ENCODE data around the gene SLC19A1. TPM values are rescaled to one million over a fixed set of nuclear protein-coding genes. Genes with fewer than 3 reads are reported as not detected.

SLC19A1 gene
- total RNA-seq, 1 experiment from 2014 or later: 16.7 TPM

GRCh38 chr21:45479691-45480675 is 62.3 kb downstream of the SLC19A1 start:
- DNase-seq (ENCODE audit: low read depth): no peak

- no peak for DNase-seq (ENCODE audit: low read depth)
Observed at GRCh38 chr21:45478816-45479669, 63.2 kb downstream of the SLC19A1 start.

GRCh38 chr21:45478115-45478801 is 64.0 kb downstream of the SLC19A1 start:
- DNase-seq (ENCODE audit: low read depth): no peak

GRCh38 chr21:45477176-45478114 is 64.8 kb downstream of the SLC19A1 start:
- DNase-seq (ENCODE audit: low read depth): no peak

GRCh38 chr21:45476582-45476981 is 65.7 kb downstream of the SLC19A1 start:
- no peak for DNase-seq (ENCODE audit: low read depth)

- no peak for DNase-seq (ENCODE audit: low read depth)
Observed at GRCh38 chr21:45475797-45476570, 66.3 kb downstream of the SLC19A1 start.

- DNase-seq (ENCODE audit: low read depth): no peak
Observed at GRCh38 chr21:45475004-45475685, 67.1 kb downstream of the SLC19A1 start.

- DNase-seq (ENCODE audit: low read depth): no peak
Observed at GRCh38 chr21:45474323-45474950, 67.8 kb downstream of the SLC19A1 start.

- no peak for DNase-seq (ENCODE audit: low read depth)
Observed at GRCh38 chr21:45473496-45474322, 68.5 kb downstream of the SLC19A1 start.

GRCh38 chr21:45472445-45473365 is 69.5 kb downstream of the SLC19A1 start:
- no peak for DNase-seq (ENCODE audit: low read depth)

- DNase-seq (ENCODE audit: low read depth): no peak
Observed at GRCh38 chr21:45471525-45472221, 70.6 kb downstream of the SLC19A1 start.

GRCh38 chr21:45470773-45471524 is 71.3 kb downstream of the SLC19A1 start:
- DNase-seq (ENCODE audit: low read depth): peak; percentile 90

GRCh38 chr21:45470087-45470515 is 72.1 kb downstream of the SLC19A1 start:
- peak; percentile 83 for DNase-seq (ENCODE audit: low read depth)

- no peak for DNase-seq (ENCODE audit: low read depth)
Observed at GRCh38 chr21:45469273-45470086, 72.8 kb downstream of the SLC19A1 start.

GRCh38 chr21:45468971-45469272 is 73.3 kb downstream of the SLC19A1 start:
- no peak for DNase-seq (ENCODE audit: low read depth)

Data from M059J (cell line).